22Rv1 (cell line): ENCODE data around the gene TENM4.

ENCODE experiments used
- H3K27ac ChIP-seq: fragments of 450-650 bp; 2 replicates; pipeline ENCODE4 v1.5.1; 2017
- ZFX ChIP-seq: fragments of 450-650 bp; IDR thresholded peaks from 2 replicates; pipeline ENCODE4 v1.6.1; 2017; ENCODE audit warnings: antibody characterized with exemption, borderline replicate concordance
- TF ChIP-seq, protein P1 (sequence below): fragments of 450-650 bp; IDR thresholded peaks from 2 replicates; pipeline ENCODE4 v1.5.1; 2017; ENCODE audit warnings: mild to moderate bottlenecking

The TENM4 gene

DNA sequence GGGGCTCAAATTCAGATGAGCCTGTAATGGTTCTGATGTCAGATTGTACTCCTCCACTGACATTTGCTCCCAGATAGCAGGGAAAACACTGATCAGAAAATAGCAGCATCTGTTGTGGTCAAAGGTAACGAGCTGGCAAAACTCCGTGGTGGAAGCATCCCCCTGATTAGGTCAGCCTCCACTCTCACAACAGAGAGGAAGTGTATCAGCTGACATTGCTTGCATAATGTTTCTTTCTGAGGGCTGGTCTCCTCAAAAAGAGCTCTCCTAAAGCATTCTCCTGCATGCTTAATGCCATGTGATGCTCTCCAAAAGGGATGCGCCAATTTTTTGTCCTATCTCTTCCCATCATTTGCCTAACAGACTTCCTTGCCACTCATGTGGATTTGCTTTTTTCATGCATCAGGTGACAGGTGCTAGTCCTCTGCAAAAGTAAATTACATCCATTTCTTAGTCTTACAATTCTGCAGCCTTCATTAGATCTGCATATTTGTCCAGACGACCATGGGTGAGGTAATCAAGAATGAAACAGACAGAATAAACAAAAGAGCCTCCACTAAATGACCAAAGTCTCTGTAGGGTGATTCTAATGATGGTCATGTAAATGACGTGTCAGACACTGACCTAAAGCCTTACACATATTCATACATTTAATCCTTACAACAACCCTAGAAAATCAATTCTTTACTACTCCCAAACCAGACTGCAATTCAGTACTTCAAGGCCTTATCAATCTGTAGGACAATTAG lies 6.4 kb upstream of the TENM4 start:
- TF ChIP-seq ZFX, result no peak
- TF ChIP-seq, protein P1, sequence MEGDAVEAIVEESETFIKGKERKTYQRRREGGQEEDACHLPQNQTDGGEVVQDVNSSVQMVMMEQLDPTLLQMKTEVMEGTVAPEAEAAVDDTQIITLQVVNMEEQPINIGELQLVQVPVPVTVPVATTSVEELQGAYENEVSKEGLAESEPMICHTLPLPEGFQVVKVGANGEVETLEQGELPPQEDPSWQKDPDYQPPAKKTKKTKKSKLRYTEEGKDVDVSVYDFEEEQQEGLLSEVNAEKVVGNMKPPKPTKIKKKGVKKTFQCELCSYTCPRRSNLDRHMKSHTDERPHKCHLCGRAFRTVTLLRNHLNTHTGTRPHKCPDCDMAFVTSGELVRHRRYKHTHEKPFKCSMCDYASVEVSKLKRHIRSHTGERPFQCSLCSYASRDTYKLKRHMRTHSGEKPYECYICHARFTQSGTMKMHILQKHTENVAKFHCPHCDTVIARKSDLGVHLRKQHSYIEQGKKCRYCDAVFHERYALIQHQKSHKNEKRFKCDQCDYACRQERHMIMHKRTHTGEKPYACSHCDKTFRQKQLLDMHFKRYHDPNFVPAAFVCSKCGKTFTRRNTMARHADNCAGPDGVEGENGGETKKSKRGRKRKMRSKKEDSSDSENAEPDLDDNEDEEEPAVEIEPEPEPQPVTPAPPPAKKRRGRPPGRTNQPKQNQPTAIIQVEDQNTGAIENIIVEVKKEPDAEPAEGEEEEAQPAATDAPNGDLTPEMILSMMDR, result no peak

DNA sequence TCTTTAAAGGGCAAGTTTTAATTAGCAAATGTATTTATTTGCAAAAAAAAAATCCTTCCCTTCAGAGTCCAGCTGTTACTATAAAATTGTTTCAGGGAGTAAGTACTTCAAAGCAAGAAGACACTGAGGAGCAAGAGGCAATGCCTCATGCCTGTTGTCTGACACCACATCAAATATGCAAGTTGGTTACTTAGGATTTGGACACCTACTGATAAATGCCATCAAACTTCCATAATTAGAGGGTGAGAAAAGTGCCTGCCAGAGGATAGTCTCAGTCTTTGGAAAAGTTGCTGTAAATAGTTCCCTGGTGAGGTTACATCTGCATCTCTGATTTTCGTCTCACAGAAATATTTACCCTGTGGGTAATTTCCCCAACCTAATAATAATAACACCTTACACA lies 4.1 kb upstream of the TENM4 start:
- TF ChIP-seq ZFX, result no peak
- no peak overlapping the region for H3K27ac ChIP-seq

More for the DNA sequence above, 6.4 kb upstream of the TENM4 start:
- H3K27ac ChIP-seq, result no peak overlapping the region

DNA sequence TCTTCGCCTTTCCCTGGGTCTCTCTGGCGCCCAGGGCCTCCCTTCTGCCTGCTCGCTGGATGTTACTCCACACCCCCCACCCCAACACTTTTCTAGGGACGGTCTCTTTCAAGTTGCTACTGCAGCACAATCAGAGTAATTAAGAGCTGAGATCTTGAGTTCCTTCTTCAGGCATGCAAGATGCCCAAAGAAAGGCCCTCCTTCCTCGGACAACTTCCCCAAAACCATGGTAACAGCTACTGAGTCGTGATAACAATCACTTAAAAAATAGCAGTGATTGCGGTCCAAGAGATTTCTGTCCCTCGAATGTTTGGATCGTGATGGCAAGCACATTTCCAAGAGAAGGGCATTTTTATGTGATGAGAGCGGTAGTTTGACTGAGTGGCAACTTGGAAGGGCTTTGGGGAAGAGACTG lies 638 bp upstream of the TENM4 start:
- no peak overlapping the region for H3K27ac ChIP-seq
- no peak for TF ChIP-seq ZFX
- TF ChIP-seq, protein P1, result no peak

DNA sequence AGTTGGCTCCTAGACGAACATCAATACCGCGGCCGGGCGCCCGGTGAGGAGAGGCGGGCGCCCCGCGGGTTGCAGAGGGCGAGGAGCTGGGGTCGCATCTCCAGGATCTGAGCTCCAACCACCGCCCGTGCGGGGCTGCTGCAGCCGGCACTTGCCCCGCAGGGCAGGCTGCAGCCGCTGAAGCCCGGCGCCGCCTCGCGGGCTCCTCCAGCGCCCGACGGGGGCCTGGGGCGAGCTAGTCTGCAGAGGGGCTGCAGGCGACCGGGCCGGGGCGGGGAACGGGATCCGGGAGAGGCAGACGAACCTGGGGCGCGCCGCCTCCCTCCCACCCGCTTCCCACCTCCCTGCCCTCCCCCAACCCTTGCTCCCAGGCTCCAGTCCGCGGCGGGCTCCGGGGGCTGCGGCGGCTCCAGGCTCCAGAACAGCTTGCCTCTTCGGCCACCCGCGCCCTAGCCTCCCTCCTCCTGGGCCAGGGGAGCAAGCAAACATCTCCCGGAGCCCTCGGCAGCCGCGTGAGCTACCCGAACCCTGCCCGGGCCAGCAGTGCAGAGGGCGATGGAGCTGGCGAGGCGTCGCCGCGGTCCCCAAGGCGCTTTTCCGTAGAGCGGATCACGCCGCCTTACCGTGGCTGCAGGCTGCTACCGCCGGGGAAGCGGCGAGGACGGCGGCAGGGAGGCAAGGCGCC lies 802 bp downstream of the TENM4 start:
- TF ChIP-seq, protein P1, result no peak
- TF ChIP-seq ZFX, result no peak
- H3K27ac ChIP-seq, result no peak overlapping the region

DNA sequence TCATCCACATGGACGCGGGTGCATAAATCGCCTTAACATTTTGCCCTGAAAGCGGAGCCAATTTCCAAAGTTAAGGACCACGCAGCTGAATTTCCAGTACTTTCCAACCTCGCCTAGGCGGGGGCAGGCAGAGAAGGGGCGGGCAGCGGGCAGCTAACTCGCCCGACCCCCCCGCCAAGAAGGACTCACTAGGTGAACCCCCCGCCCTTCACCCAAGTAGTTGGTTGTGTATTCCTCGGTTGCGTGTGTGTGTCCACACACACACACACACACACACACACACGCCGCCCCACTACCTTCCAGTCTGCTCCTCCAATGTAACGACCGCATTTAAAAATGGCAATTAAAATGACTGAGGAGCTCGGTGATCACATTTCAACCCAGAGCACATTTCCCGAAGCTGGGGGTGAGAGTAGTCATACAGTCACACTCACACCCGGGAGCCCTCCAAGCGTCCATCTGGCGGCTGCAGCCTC lies 1.4 kb downstream of the TENM4 start:
- TF ChIP-seq ZFX, result no peak
- TF ChIP-seq, protein P1, result no peak
- no peak overlapping the region for H3K27ac ChIP-seq

DNA sequence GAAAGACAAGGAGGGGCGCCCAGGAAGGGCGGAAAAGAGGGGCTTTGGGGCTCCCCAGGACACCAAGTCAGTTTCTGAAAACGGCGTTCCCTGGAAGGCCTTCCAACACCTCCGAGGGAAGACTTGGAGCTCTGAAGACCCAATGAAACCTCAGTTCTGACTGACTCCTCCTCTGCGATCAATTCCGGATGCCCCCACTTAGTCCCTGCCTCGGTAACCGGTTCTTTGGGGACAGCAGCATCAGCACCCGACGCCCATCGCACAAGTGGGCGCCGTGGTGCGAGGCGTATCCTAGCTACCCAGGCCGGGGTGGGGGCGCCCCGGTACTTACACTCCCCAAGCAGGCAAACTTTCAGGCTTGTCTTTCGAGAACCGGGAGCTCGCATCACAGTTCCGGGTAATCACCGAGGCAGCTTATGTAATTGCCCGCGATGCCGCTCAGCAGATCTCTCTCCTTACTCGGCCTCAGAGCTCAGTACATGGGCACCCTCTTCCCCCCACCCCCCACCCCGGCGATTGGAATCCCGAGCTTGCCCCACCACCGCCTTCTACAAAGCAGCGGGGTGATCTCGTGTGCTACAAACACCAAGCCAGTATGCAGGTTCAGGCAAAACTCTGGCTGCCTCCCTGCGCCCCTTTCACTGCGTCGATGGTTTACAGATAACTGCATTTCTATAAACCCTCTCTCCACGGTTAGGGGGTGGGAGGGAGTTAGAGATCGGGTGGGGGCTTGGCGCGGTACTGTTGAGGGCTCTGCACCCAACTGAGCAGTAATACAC lies 2.0 kb downstream of the TENM4 start:
- TF ChIP-seq, protein P1, result no peak
- no peak for TF ChIP-seq ZFX
- no peak overlapping the region for H3K27ac ChIP-seq

DNA sequence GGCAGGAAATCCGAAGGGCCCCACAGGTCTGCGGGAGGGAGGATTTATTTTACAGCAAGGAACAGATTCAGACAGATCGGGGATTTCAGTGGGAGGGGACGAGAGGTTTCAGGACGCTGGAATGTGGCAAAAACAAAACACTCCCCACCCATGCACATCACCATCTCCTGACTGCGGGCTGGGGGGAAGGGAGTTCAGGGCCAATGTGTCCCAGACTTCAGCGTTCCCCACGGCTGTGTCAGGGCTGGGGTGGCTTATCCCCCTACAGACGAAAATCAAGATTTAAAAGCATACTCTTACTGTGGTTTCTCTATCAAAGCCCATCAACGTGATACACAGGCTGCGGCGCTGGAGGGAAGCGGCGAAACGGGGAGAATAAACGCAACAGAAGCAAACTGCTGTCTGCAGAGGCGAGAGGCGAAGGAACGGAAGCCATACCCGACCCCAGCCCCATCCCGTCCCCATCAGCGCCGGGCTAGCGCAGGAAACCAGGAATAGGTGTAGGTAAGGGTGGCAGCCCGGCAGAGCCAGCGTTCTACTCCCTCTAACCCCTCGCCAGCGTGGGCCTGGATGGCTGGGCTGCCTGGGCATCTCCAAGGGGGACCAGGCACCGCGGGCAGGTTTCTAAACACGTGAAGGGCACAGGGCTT lies 2.7 kb downstream of the TENM4 start:
- no peak overlapping the region for H3K27ac ChIP-seq
- no peak for TF ChIP-seq ZFX
- TF ChIP-seq, protein P1, result no peak
